Mesendoderm (in vitro differentiated cells): ENCODE data around the gene BRD3OS.
"Not testable (repeated sequence)": the region's sequence is repeated elsewhere in the genome, so short reads cannot be mapped to it uniquely, and the experiment has no call there.

ENCODE experiments used
- DNase-seq: peaks from one replicate; pipeline ENCODE4 v3.0.0; 2013
- H2AK5ac ChIP-seq: 2 replicates; pipeline ENCODE4 v1.6.1; 2013; ENCODE audit warnings: low read length, inconsistent platforms
- H2BK120ac ChIP-seq: 2 replicates; pipeline ENCODE4 v1.6.1; 2013; ENCODE audit warnings: low read depth, mild to moderate bottlenecking, low read length, moderate library complexity, mixed read lengths
- H2BK15ac ChIP-seq: replicated peaks from 2 replicates; pipeline ENCODE4 v1.6.1; 2013; ENCODE audit warnings: low read depth, mild to moderate bottlenecking, moderate library complexity
- H2BK5ac ChIP-seq: 2 replicates; pipeline ENCODE4 v1.6.1; 2013; ENCODE audit warnings: low read length, inconsistent platforms
- H3K18ac ChIP-seq: 2 replicates; pipeline ENCODE4 v1.6.1; 2013; ENCODE audit warnings: mild to moderate bottlenecking, low read length, mixed read lengths
- H3K23ac ChIP-seq: one replicate; pipeline ENCODE4 v1.6.1; 2013; ENCODE audit warnings: low read length
- H3K27ac ChIP-seq: 2 replicates; pipeline ENCODE4 v1.5.1; 2013; ENCODE audit warnings: low read depth, mild to moderate bottlenecking, inconsistent platforms, low read length, moderate library complexity
- H3K27me3 ChIP-seq: 2 replicates; pipeline ENCODE4 v1.6.1; 2013; ENCODE audit warnings: low read length, control low read depth, mild to moderate bottlenecking, inconsistent platforms; ENCODE audit not compliant: insufficient read depth, poor library complexity
- H3K36me3 ChIP-seq: 2 replicates; pipeline ENCODE4 v1.6.1; 2013; ENCODE audit warnings: low read length, inconsistent platforms; ENCODE audit not compliant: control insufficient read depth, insufficient read depth
- H3K4ac ChIP-seq: one replicate; pipeline ENCODE4 v1.6.1; 2013; ENCODE audit warnings: low read depth, mild to moderate bottlenecking, low read length, moderate library complexity
- H3K4me1 ChIP-seq: 2 replicates; pipeline ENCODE4 v1.6.1; 2013; ENCODE audit warnings: low read depth, low read length, inconsistent platforms; ENCODE audit not compliant: control insufficient read depth
- H3K4me2 ChIP-seq: 2 replicates; pipeline ENCODE4 v1.6.1; 2013; ENCODE audit warnings: low read length
- H3K4me3 ChIP-seq: 2 replicates; pipeline ENCODE4 v1.5.1; 2013; ENCODE audit warnings: mild to moderate bottlenecking, low read length
- H3K56ac ChIP-seq: one replicate; pipeline ENCODE4 v1.6.1; 2013; ENCODE audit warnings: low read length
- H3K79me1 ChIP-seq: 2 replicates; pipeline ENCODE4 v1.6.1; 2013; ENCODE audit warnings: low read length, inconsistent platforms
- H3K79me2 ChIP-seq: 2 replicates; pipeline ENCODE4 v1.6.1; 2013; ENCODE audit warnings: mild to moderate bottlenecking, low read length; ENCODE audit not compliant: control insufficient read depth, insufficient read depth
- H3K9ac ChIP-seq: 2 replicates; pipeline ENCODE4 v1.6.1; 2013; ENCODE audit warnings: low read length, inconsistent platforms
- H4K5ac ChIP-seq: one replicate; pipeline ENCODE4 v1.6.1; 2013; ENCODE audit warnings: low read length
- H4K8ac ChIP-seq: one replicate; pipeline ENCODE4 v1.6.1; 2013; ENCODE audit warnings: low read depth, mild to moderate bottlenecking, control low read depth, low read length, moderate library complexity
- WGBS: extraction: QIAGEN DNeasy Blood & Tissue Kit; methylation state at CpG from one replicate; pipeline ENCODE4 v1.1.7; 2013; ENCODE audit warnings: low lambda C conversion rate, missing lambda C conversion rate; ENCODE audit not compliant: insufficient coverage; ENCODE audit errors: extremely low coverage; 5-methylcytosine and 5-hydroxymethylcytosine counted together

Gene BRD3OS

GRCh38 chr9:134073500-134073899, 48.2 kb downstream of the BRD3OS start:
- no peak overlapping the region for H3K9ac ChIP-seq
- no peak overlapping the region for H3K4me3 ChIP-seq
- no CpG with 5 or more reads among the region's 6 CpGs for WGBS
- H2BK5ac ChIP-seq, result no peak overlapping the region
- H2AK5ac ChIP-seq, result no peak overlapping the region
- DNase-seq, result no peak
- H3K56ac ChIP-seq, result no peak overlapping the region
- no peak overlapping the region for H3K4ac ChIP-seq
- H3K18ac ChIP-seq, result no peak overlapping the region
- H3K27ac ChIP-seq, result no peak overlapping the region
- no peak overlapping the region for H2BK120ac ChIP-seq
- H3K79me2 ChIP-seq, result no peaks in the 10 kb centered on the region
- no peaks in the 10 kb centered on the region for H3K79me1 ChIP-seq
- H3K23ac ChIP-seq, result no peak overlapping the region
- H3K27me3 ChIP-seq, result no peaks in the 10 kb centered on the region
- no peaks in the 10 kb centered on the region for H3K4me1 ChIP-seq
- no peak overlapping the region for H4K8ac ChIP-seq
- H3K4me2 ChIP-seq, result no peak overlapping the region
- no peak overlapping the region for H4K5ac ChIP-seq
- no peak overlapping the region for H2BK15ac ChIP-seq
- no peaks in the 10 kb centered on the region for H3K36me3 ChIP-seq

- not testable (repeated sequence) for H3K27ac ChIP-seq, H2BK120ac ChIP-seq, H2AK5ac ChIP-seq, H3K36me3 ChIP-seq, H2BK5ac ChIP-seq, H4K8ac ChIP-seq, H2BK15ac ChIP-seq, H3K79me2 ChIP-seq, H3K4me3 ChIP-seq, H3K4me2 ChIP-seq, H3K79me1 ChIP-seq, H3K27me3 ChIP-seq, H3K23ac ChIP-seq, H3K4ac ChIP-seq, H3K18ac ChIP-seq, DNase-seq, H3K56ac ChIP-seq, H3K4me1 ChIP-seq, H3K9ac ChIP-seq, H4K5ac ChIP-seq
- whole genome bisulfite sequencing, result no CpG with 5 or more reads among the region's 31 CpGs
Observed at GRCh38 chr9:134075689-134076088, 50.4 kb downstream of the BRD3OS start.

- H2BK15ac ChIP-seq, result no peak overlapping the region
- no peak for DNase-seq
- H3K18ac ChIP-seq, result no peak overlapping the region
- no peaks in the 10 kb centered on the region for H3K36me3 ChIP-seq
- no peak overlapping the region for H3K56ac ChIP-seq
- no peak overlapping the region for H4K5ac ChIP-seq
- no peak overlapping the region for H3K4ac ChIP-seq
- no peak overlapping the region for H3K9ac ChIP-seq
- H3K27me3 ChIP-seq, result no peaks in the 10 kb centered on the region
- no peak overlapping the region for H3K23ac ChIP-seq
- WGBS, result no CpG with 5 or more reads among the region's 1 CpG
- H3K4me2 ChIP-seq, result no peak overlapping the region
- no peaks in the 10 kb centered on the region for H3K79me2 ChIP-seq
- no peak overlapping the region for H2BK120ac ChIP-seq
- no peaks in the 10 kb centered on the region for H3K4me1 ChIP-seq
- H3K4me3 ChIP-seq, result no peak overlapping the region
- no peaks in the 10 kb centered on the region for H3K79me1 ChIP-seq
- H2BK5ac ChIP-seq, result no peak overlapping the region
- no peak overlapping the region for H3K27ac ChIP-seq
- no peak overlapping the region for H4K8ac ChIP-seq
- no peak overlapping the region for H2AK5ac ChIP-seq
Observed at GRCh38 chr9:134076644-134077043, 51.4 kb downstream of the BRD3OS start.
